Esophagus squamous epithelium (tissue), 4 donors: ENCODE results near the gene DGCR6.

Experiments used
- POLR2A ChIP-seq, 4 donors: fragments of 450-650 bp; IDR thresholded peaks; one replicate each; pipeline ENCODE4 v1.6.1; 2017; ENCODE audit warnings: antibody characterized with exemption in 4 of 4, mild to moderate bottlenecking in 4 of 4, moderate library complexity in 3 of 4
- TF ChIP-seq, protein P1 (sequence below), 6 experiments: fragments of 450-650 bp in 4 of 6; fragments of 200-600 bp in 2 of 6; sonication (generic) in 2 of 6; IDR thresholded peaks; one replicate each; pipeline ENCODE4 v1.5.1; 2016 to 2019; ENCODE audit warnings: antibody characterized with exemption in 6 of 6, mild to moderate bottlenecking in 4 of 6, moderate library complexity in 4 of 6

DNA sequence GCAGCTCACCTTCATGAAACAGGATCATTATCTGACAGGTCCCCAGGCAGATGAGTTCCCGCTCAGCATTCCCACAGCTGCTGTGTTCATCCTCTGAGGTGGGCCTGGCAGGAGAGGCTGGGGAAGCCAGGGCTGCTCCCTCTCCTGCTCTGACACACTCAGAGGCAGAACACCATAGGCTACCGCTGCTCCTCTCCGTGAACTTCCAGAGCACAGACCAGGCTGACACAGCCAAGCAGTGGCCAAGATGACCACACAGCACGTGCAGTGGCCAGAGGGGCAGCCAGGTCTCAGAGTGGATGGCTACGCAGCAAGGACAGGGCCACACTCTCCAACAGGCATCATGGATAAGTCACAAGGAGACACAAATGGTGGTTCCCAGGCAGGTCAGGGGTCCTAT is 21.5 kb downstream of the DGCR6 start:
- TF ChIP-seq, protein P1, sequence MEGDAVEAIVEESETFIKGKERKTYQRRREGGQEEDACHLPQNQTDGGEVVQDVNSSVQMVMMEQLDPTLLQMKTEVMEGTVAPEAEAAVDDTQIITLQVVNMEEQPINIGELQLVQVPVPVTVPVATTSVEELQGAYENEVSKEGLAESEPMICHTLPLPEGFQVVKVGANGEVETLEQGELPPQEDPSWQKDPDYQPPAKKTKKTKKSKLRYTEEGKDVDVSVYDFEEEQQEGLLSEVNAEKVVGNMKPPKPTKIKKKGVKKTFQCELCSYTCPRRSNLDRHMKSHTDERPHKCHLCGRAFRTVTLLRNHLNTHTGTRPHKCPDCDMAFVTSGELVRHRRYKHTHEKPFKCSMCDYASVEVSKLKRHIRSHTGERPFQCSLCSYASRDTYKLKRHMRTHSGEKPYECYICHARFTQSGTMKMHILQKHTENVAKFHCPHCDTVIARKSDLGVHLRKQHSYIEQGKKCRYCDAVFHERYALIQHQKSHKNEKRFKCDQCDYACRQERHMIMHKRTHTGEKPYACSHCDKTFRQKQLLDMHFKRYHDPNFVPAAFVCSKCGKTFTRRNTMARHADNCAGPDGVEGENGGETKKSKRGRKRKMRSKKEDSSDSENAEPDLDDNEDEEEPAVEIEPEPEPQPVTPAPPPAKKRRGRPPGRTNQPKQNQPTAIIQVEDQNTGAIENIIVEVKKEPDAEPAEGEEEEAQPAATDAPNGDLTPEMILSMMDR (IDR thresholded peaks at IDR 0.05) = no peak
- TF ChIP-seq POLR2A (IDR thresholded peaks at IDR 0.05) = no peak
